Neural cell (in vitro differentiated cells): ENCODE data around the gene PABPN1L. TPM values are rescaled to one million over a fixed set of nuclear protein-coding genes. Genes with fewer than 3 reads are reported as not detected.
"Not testable (repeated sequence)": the region's sequence is repeated elsewhere in the genome, so short reads cannot be mapped to it uniquely, and the experiment has no call there.

Experiments
- H2AFZ ChIP-seq: fragments of 200-600, 300-800 bp; sonication (generic), shearing (Covaris generic); 2 replicates; pipeline ENCODE4 v1.6.0; 2014; ENCODE audit warnings: low read depth, mild to moderate bottlenecking, antibody characterized with exemption, low read length, moderate library complexity
- H3F3A ChIP-seq: fragments of 200-600 bp; shearing (Covaris generic); 2 replicates; pipeline ENCODE4 v1.6.1; 2016; ENCODE audit warnings: mild to moderate bottlenecking, moderate library complexity, mixed read lengths, antibody characterized with exemption, low read length; ENCODE audit not compliant: insufficient read depth, poor library complexity, severe bottlenecking
- H3K27ac ChIP-seq: fragments of 200-600, 300-800 bp; sonication (generic), shearing (Covaris generic); 2 replicates; pipeline ENCODE4 v1.5.1; 2014; ENCODE audit warnings: mild to moderate bottlenecking, low read length, moderate library complexity
- H3K27me3 ChIP-seq: fragments of 300-800, 200-600 bp; sonication (generic), shearing (Covaris generic); 2 replicates; pipeline ENCODE4 v1.6.0; 2014; ENCODE audit warnings: mild to moderate bottlenecking, low read depth, low read length, moderate library complexity; ENCODE audit not compliant: insufficient read depth
- H3K36me3 ChIP-seq: fragments of 300-800, 200-600 bp; sonication (generic), shearing (Covaris generic); 2 replicates; pipeline ENCODE4 v1.5.1; 2014; ENCODE audit warnings: mild to moderate bottlenecking, antibody characterized with exemption, low read length, moderate library complexity; ENCODE audit not compliant: insufficient read depth
- H3K4me2 ChIP-seq: fragments of 300-800, 200-600 bp; sonication (generic), shearing (Covaris generic); 2 replicates; pipeline ENCODE4 v1.6.0; 2014; ENCODE audit warnings: mild to moderate bottlenecking, low read length
- H3K4me3 ChIP-seq: fragments of 300-800, 200-600 bp; sonication (generic), shearing (Covaris generic); 2 replicates; pipeline ENCODE4 v1.5.1; 2014; ENCODE audit warnings: mild to moderate bottlenecking, low read length, moderate library complexity
- H3K79me2 ChIP-seq: fragments of 200-600 bp; shearing (Covaris generic); replicated peaks from 2 replicates; pipeline ENCODE4 v1.6.0; 2014; ENCODE audit warnings: mild to moderate bottlenecking, low read length, moderate library complexity; ENCODE audit not compliant: insufficient read depth
- H3K9ac ChIP-seq: fragments of 300-800, 200-600 bp; sonication (generic), shearing (Covaris generic); 2 replicates; pipeline ENCODE4 v1.6.1; 2016; ENCODE audit warnings: mild to moderate bottlenecking, low read length, mixed read lengths
- H3K9me2 ChIP-seq: fragments of 200-600 bp; shearing (Covaris generic); 2 replicates; pipeline ENCODE4 v1.6.1; 2016; ENCODE audit warnings: mild to moderate bottlenecking, low read length, mixed read lengths; ENCODE audit not compliant: insufficient read depth
- H3K9me3 ChIP-seq: fragments of 200-600, 300-800 bp; sonication (generic), shearing (Covaris generic); 2 replicates; pipeline ENCODE4 v1.6.1; 2016; ENCODE audit warnings: mild to moderate bottlenecking, mixed run types, low read length, moderate library complexity, mixed read lengths
- H4K20me1 ChIP-seq: fragments of 200-600 bp; shearing (Covaris generic); 2 replicates; pipeline ENCODE4 v1.6.1; 2016; ENCODE audit warnings: mild to moderate bottlenecking, mixed run types; ENCODE audit not compliant: insufficient read depth
- EP300 ChIP-seq: fragments of 450-650 bp; conservative IDR thresholded peaks from 2 replicates; pipeline ENCODE4 v1.6.1; 2014; ENCODE audit warnings: antibody characterized with exemption, mild to moderate bottlenecking, moderate library complexity; ENCODE audit not compliant: poor library complexity, severe bottlenecking
- EZH2 ChIP-seq: fragments of 200-600, 300-800 bp; shearing (Covaris generic), sonication (generic); IDR thresholded peaks from 2 replicates; pipeline ENCODE4 v1.6.1; 2014; ENCODE audit warnings: antibody characterized with exemption, low read length, borderline replicate concordance, mild to moderate bottlenecking; ENCODE audit not compliant: insufficient read depth, poor library complexity, severe bottlenecking
- MXI1 ChIP-seq: fragments of 450-650 bp; conservative IDR thresholded peaks from 2 replicates; pipeline ENCODE4 v1.6.1; 2014; ENCODE audit warnings: antibody characterized with exemption, mild to moderate bottlenecking; ENCODE audit not compliant: poor library complexity, severe bottlenecking
- POLR2AphosphoS5 ChIP-seq: IDR thresholded peaks from 2 replicates; pipeline ENCODE4 v1.6.1; 2012
- RAD21 ChIP-seq: fragments of 450-650 bp; conservative IDR thresholded peaks from 2 replicates; pipeline ENCODE4 v1.6.1; 2014; ENCODE audit warnings: antibody characterized with exemption, mild to moderate bottlenecking, moderate library complexity
- SMC3 ChIP-seq: fragments of 450-650 bp; conservative IDR thresholded peaks from 2 replicates; pipeline ENCODE4 v1.6.1; 2014; ENCODE audit warnings: antibody characterized with exemption, mild to moderate bottlenecking, moderate library complexity; ENCODE audit not compliant: poor library complexity
- TAF1 ChIP-seq: IDR thresholded peaks from 2 replicates; pipeline ENCODE4 v1.6.1; 2012; ENCODE audit warnings: low read depth
- polyA plus RNA-seq: library from polyadenylated mRNA; depleted of rRNA; stranded (reverse); fragments of >200 nt; gene quantifications from 2 replicates; pipeline ENCODE4 v1.2.3, GENCODE V29; 2014
- TF ChIP-seq, protein P1 (sequence below): IDR thresholded peaks from 2 replicates; pipeline ENCODE4 v1.6.1; 2012; ENCODE audit warnings: borderline replicate concordance
- TF ChIP-seq, protein P2 (sequence below): fragments of 450-650 bp; IDR thresholded peaks from 2 replicates; pipeline ENCODE4 v1.5.1; 2014; ENCODE audit warnings: antibody characterized with exemption, mild to moderate bottlenecking, moderate library complexity; ENCODE audit not compliant: poor library complexity, severe bottlenecking

Gene PABPN1L
- polyA plus RNA-seq, 1 donor from 2014 or later = 0.20 TPM

DNA sequence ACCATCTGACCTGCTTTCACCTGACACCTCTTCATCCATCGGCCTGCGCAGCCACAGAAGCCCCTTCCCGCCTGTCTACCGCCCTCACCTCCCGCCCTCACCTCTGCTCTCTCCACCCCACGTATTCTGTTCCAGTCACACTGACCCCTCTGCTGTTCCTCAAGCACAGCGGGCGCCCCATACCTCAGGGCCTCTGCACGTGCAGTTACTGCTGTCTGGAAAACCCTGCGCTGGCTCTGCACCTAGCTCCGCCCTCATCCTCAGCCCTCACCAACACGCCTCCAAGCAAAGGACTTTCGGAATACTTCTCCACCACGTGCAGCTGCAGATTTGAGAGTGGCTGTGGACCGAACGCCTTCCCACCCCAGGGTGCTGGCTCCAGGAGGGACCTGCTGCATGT, 24.6 kb upstream of the PABPN1L start:
- H3K4me2 ChIP-seq = no peak overlapping the region
- H3F3A ChIP-seq = no peaks in the 10 kb centered on the region
- H3K27me3 ChIP-seq = no peaks in the 10 kb centered on the region
- TF ChIP-seq, protein P1, sequence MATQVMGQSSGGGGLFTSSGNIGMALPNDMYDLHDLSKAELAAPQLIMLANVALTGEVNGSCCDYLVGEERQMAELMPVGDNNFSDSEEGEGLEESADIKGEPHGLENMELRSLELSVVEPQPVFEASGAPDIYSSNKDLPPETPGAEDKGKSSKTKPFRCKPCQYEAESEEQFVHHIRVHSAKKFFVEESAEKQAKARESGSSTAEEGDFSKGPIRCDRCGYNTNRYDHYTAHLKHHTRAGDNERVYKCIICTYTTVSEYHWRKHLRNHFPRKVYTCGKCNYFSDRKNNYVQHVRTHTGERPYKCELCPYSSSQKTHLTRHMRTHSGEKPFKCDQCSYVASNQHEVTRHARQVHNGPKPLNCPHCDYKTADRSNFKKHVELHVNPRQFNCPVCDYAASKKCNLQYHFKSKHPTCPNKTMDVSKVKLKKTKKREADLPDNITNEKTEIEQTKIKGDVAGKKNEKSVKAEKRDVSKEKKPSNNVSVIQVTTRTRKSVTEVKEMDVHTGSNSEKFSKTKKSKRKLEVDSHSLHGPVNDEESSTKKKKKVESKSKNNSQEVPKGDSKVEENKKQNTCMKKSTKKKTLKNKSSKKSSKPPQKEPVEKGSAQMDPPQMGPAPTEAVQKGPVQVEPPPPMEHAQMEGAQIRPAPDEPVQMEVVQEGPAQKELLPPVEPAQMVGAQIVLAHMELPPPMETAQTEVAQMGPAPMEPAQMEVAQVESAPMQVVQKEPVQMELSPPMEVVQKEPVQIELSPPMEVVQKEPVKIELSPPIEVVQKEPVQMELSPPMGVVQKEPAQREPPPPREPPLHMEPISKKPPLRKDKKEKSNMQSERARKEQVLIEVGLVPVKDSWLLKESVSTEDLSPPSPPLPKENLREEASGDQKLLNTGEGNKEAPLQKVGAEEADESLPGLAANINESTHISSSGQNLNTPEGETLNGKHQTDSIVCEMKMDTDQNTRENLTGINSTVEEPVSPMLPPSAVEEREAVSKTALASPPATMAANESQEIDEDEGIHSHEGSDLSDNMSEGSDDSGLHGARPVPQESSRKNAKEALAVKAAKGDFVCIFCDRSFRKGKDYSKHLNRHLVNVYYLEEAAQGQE = no peak
- TF ChIP-seq, protein P2, sequence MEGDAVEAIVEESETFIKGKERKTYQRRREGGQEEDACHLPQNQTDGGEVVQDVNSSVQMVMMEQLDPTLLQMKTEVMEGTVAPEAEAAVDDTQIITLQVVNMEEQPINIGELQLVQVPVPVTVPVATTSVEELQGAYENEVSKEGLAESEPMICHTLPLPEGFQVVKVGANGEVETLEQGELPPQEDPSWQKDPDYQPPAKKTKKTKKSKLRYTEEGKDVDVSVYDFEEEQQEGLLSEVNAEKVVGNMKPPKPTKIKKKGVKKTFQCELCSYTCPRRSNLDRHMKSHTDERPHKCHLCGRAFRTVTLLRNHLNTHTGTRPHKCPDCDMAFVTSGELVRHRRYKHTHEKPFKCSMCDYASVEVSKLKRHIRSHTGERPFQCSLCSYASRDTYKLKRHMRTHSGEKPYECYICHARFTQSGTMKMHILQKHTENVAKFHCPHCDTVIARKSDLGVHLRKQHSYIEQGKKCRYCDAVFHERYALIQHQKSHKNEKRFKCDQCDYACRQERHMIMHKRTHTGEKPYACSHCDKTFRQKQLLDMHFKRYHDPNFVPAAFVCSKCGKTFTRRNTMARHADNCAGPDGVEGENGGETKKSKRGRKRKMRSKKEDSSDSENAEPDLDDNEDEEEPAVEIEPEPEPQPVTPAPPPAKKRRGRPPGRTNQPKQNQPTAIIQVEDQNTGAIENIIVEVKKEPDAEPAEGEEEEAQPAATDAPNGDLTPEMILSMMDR = no peak
- TF ChIP-seq EP300 (no peak), RAD21 (no peak), SMC3 (no peak), POLR2AphosphoS5 (no peak), MXI1 (no peak), EZH2 (no peak), TAF1 (no peak)
- no peaks in the 10 kb centered on the region for H3K9me3 ChIP-seq
- no peaks in the 10 kb centered on the region for H3K79me2 ChIP-seq
- no peak overlapping the region for H3K4me3 ChIP-seq
- no peaks in the 10 kb centered on the region for H3K36me3 ChIP-seq
- no peak overlapping the region for H3K27ac ChIP-seq
- H2AFZ ChIP-seq = no peak overlapping the region
- H4K20me1 ChIP-seq = no peaks in the 10 kb centered on the region
- H3K9me2 ChIP-seq = no peaks in the 10 kb centered on the region
- H3K9ac ChIP-seq = no peak overlapping the region

DNA sequence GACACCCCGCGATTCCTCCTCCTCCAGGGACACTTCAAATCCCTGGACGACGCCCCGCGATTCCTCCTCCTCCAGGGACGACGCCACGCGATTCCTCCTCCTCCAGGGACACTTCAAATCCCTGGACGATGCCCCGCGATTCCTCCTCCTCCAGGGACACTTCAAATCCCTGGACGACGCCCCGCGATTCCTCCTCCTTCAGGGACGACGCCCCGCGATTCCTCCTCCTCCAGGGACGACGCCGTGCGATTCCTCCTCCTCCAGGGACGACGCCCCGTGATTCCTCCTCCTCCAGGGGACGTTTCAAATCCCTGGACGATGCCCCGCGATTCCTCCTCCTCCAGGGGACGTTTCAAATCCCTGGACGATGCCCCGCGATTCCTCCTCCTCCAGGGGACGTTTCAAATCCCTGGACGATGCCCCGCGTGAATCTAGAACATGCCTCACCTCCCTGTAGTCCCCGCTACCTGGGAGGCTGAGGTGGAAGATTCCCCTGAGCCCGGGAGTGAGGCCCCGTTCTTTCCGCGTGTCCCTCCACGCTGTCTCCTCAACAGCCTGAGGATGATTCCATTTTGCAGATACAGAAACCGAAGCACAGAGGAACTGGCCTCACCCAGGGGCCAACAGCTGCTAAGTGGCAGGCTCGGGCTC, 23.4 kb upstream of the PABPN1L start:
- not testable (repeated sequence) for H3K79me2 ChIP-seq

More for the DNA sequence above, 23.4 kb upstream of the PABPN1L start:
- not testable (repeated sequence) for H3K4me3 ChIP-seq, H3K9me2 ChIP-seq, H3F3A ChIP-seq, H3K9ac ChIP-seq, H3K9me3 ChIP-seq, H2AFZ ChIP-seq, H4K20me1 ChIP-seq, H3K27me3 ChIP-seq, H3K4me2 ChIP-seq, H3K27ac ChIP-seq, H3K36me3 ChIP-seq
